HG03558 (cell line): ENCODE measurements around the gene GOLGA3.

Source experiments
- ATAC-seq: cut with Tn5 transposase; IDR thresholded peaks from one replicate; pipeline ENCODE4 v1.9.1; 2021; ENCODE audit warnings: moderate number of reproducible peaks; ENCODE audit not compliant: unreplicated experiment; ENCODE audit errors: extremely low read depth

GOLGA3 gene

DNA sequence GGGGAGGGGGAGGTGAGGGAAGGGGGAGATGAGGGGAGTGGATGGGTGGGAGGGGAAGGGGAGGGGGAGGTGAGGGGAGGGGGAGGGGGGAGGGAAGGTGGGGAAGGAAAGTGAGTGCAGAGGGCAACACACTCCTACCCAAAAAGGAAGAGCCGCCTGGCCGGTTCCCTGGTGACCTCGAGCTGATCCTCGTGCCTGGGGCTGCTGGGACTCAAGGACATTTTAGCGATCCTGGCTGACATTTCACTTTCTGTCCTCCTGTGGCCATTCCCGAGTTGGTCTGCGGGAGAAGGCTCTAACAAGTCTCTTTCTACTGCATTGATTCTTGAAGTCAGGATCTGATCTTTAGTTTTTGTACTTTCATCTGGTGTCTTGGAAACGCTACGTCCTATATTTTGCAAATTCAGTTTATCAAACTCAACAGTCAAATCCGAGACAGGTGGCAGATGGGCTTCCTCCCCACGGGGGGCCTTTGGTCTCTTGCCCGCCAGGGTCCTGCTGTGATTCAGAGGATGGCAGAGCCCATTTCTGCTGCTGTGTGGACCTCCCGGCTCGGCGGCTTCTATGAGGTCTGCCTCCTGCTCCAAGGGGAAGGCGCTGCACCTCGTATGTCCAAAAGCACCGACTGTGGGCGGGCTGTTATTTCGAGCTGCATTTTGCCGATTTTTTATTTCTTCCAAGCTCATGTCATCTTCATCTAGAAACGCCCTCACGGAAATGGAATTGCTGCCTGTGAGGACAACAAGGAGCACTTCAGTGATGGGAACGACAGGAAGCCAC lies 98.9 kb downstream of the GOLGA3 start:
- ATAC-seq, result no peak

DNA sequence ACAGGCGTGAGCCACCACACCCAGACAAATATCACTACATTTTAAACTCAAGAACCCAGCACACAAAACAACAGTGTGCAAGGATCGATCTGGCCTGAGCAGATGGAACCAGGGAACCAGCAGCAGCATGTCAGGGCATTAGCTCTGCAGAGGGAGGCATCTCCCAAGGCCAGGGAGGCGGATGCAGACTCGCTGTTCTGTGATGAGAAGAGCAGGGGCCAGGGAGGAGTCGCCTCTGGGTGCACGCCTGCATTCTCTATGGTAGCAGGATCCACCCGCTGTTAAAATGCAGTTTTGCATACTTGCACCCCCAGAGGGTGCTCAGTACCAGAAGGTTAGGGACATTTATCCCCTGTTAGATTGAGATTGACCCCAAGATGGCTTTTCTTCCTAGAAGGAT lies 100.2 kb downstream of the GOLGA3 start:
- ATAC-seq, result no peak

DNA sequence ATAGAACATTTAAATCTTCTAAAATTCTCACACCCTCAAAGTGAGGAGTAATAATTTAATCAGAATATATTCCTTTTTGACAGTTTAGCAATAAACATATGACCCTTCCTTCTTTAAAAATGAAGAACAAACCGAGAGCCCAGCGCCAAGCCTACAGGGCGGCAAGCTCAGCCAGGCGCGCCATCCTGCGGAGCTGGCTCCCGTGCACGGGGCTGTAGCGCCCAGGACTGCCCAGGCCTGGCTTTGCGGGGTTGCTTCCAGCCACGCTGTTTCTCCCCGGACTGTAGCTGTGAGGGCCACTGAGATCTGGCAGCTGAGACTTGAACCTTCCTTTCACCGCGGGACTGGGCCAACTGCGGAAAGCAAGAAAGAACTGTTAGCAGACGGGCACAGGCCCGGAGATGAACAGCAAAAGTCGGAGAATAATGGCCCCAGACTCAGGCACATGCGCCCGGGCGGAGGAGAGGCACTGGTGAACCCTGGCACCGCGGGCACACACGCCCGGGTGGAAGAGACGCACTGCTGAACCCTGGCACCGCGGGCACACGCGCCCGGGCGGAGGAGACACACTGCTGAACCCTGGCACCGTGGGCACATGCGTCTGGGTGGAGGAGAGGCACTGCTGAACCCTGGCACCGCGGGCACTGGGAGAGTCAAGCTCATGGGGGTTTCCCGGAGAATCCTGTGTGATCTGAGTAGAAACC lies 101.4 kb downstream of the GOLGA3 start:
- no peak for ATAC-seq

DNA sequence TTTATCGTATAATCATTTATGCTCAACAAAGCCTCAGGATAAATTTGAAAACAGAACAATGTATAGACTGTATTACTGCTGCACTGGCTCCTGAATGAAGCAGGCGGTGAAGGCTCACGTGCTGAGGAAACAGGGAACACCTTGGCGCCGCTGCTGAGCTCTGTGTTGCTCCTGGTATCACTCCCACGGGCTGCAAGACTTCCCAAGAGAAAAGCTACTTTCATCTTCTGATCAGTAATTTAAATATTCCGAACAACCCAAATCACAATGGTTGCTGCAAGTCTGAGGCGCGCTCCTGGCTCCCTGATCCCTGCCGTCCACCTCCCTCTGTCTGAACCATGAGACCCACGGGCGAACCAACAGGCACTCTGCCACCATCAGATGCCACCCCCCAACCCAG lies 102.3 kb downstream of the GOLGA3 start:
- no peak for ATAC-seq

DNA sequence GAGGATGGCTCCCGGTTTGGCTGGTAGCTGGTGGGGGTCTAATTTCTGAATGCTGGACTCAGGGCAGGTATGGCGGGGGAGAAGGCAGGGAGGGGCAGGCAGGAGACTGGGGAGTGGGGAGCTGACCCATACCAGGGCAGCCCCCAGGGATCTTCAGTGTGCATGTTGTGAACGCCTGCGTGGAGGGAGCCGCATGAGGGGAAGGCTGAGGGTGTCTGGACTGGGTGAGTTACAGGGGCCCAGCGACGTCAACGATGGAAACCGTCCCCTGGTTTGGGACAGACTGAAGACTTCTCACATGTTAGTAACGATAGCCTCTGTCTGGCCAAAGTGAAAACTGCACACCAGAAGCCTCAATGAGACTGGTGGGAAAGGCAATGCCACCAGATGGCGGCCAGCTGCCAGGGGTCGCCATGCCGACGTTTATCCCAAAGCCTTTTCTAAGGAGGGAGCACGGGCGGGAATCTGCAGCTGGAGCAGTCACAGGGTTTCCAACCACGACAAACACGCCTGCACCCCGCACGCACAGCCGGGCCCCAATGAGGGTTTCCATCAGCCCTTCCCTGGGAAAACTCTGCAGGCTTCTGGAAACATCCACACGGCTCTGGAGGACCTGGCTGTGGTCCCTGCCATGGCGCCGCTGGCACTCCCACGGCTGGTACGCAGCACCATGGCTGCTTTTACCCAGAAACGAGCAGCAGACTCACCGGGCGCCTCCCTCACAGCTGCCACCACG lies 104.0 kb downstream of the GOLGA3 start:
- no peak for ATAC-seq

DNA sequence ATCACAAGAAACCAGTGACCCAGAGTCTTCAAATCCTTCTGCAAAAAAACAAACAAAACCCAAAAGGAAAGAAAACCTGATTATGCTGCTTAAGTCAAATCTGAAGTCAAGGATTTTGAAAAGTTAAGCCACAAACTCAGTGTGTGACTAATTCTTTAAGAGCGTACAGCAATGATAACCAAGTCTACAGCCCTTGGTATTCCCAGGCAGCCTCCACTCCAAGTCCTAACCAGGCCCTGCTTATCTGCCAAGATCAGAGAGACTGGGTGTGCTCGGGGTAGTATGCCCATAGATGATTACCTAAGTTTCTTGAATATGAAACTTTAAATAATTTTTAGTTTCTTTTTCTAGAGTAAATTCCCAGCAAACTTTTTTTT lies 104.9 kb downstream of the GOLGA3 start:
- ATAC-seq, result no peak

DNA sequence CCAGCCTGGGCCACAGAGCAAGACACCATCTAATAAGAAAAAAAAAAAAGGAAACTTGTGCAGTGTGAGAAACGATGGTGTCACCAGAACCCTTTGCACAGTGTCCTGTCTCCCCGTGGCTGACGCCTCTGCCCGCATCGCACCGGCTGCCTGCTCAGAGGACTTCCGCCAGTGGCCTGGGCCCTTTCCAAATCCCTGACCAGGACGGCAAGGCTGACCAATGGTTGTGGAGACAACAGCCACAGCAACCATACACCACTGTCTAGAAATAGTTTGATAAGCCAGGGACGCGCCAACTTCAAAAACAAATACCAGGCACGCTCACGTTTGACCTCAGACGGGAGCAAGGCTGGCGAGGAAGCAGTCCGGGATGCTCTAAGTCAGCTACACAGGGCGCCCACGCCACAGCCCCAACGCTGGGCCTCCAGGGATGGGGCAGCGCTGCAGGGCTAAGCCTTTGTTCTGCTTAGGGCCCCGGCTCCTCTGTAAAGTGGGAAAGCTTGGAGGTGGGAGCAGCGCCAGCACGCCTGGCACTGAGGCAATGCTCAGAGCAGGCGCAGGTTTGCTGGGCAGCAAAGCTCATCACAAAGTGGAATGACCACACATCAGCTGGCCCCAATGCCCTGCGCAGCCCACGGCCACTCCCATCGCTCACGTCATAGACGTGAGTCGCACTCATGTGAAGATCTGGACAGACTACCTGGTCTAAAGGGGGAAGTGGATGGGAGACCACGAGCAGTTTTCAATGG lies 105.5 kb downstream of the GOLGA3 start:
- no peak for ATAC-seq

DNA sequence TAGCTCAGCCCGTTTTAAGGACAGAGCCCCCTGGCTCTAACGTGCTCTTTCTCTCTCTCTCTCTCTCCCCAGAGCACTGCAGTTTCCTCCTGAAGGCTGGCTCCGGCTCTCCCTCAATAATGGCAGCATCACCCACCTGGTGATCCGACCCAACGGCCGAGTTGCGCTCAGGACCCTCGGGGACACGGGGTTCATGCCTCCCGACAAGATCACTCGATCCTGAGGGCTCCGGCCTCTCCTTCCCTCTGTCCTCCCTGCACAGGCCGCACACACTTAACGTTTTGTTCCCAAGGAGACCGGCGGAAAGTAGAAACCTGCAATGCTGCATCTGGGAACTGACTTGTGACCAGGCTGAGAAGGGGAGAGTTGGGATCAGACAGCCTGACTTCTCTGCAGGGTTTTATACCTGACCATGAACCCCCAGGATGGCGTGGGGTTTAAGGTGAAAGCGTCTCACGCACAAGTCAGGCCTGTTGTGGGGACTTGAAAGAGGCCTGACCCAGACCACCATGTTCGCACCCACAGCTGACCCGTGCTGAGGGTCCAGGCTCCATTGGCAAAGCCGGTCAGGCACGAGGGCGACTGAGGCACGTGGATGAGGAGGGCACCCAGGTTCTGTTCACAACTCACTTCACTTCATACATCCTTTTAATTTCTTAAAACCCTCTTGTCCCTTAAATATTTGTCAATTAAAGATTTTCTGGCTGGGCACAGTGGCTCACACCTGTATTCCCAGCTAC lies 107.9 kb downstream of the GOLGA3 start:
- ATAC-seq, result no peak

DNA sequence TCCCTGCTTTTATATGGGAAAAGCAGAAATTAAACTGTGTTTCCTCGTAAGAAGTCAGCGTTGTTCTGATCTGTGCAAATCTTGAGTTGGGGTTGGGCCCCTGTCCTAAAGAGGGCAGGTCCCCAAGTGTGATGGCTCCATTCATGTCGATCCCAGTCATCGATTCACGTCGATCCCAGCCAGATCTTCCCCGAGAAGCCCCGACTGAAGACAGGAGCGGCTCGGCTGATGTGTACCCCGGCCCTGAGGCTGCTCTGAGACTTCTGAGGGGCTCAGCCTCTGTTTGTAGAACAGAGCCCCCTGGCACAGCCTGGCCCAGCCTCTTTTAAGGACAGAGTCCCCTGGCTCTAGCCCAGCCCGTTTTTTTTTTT lies 108.7 kb downstream of the GOLGA3 start:
- ATAC-seq, result no peak

DNA sequence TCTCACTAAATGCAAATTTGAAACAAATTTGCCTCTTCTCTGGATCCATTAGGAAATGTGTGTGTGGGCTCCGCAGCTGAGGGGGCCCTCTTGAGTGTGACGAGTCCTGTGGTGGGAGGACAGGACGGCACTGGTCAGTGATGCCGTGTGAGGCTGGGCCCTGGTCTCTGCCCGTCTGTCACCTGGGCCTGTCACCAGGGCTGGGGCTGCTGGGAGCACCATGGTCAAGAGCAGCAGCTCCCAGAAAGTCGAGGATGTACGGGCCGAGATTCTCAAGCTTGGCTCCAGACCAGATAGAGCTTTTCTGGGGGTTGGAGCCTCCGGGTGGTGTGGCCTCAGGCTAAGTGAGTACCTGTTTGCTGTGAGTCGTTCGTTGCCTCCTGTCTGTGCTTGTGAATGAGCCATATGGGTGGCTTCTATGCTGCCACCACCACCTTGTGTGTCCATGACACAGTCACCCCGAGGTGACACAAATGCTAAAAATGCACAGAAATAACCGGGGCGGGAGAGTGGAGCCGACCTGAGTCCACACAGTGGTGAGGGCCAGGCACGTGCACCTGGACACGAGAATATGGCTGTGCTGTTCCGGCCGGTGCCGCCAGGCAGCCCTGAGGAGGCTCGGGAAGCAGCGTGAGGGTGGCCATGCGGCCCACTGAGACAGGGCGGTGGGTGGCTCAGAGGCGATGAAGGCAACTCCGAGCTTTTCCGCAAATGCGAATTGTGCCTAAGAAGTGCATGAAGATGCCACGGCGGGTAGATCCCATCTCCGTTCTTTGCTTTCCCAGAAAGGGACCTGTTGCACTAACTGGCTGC lies 109.3 kb downstream of the GOLGA3 start:
- no peak for ATAC-seq
